ENCODE measurements around the gene LHX3. TPM values are rescaled to one million over a fixed set of nuclear protein-coding genes. Genes with fewer than 3 reads are reported as not detected.

LHX3 gene
- total RNA-seq, 1 donor from 2014 or later = not detected

DNA sequence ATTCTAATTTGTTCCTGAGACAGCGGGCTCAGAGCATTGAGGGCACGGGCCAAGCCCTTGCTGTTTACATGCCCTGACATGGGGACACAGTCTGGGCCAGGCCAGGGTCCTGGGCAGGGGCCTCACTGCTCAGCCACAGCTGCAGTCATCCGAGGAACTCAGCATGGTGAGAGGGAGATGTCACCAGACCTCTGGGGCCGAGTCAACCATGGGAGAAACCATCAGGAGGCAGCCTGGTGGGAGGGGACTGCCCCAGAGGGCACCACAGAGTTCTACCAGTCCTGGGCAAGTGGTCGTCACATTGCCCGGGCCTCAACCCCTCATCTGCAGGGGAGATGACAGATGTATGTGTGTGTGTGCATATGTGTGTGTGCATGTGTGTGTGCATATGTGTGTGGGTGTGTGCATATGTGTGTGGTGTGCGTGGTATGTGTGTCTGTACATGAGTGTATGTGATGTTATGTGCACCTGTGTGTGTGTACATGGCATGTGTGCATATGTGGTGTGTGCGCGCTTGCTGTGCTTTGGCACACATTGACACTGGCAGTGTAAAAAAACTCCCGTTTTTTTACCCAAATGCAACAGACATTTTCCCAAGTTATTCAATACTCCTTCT, 43.8 kb downstream of the LHX3 start:
- intact Hi-C loops (cut with DNase I) = no loop called here

DNA sequence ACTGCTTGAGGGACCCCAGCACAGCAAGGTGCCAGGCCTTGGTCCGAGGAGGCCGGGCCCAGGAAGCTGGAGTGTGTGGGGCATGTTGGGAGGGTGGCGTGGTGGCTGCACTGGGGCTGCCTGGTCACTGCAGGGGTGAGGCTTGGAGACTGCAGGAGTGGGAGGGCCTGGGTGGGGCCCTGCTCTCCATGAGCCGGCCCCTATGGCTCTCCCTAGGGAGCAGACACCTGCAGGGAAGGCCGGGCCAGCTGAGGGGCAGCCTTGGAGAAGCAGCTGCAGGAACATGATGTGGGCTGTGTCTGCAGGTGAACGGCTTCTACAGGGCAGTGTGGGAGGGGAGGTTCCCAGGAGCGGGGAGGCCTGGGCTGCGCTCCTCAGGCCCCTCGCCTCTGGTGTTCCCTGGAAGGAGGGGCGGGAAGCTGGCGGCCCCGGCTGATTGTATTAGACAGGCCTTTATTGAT, 44.5 kb downstream of the LHX3 start:
- DNase-seq (ENCODE audit: extremely low spot score in 2 of 2) = no peak
- no peak overlapping the region for H3K4me3 ChIP-seq
- H3K36me3 ChIP-seq = no peaks in the 10 kb centered on the region
- intact Hi-C loops (cut with DNase I) = no loop called here
- TF ChIP-seq POLR2A (IDR thresholded peaks at IDR 0.05) = no peak
- TF ChIP-seq POLR2AphosphoS5 (IDR thresholded peaks at IDR 0.05; ENCODE audit: insufficient read depth in 1 of 2, low read depth in 1 of 2) = no peak
- TF ChIP-seq, protein P1, sequence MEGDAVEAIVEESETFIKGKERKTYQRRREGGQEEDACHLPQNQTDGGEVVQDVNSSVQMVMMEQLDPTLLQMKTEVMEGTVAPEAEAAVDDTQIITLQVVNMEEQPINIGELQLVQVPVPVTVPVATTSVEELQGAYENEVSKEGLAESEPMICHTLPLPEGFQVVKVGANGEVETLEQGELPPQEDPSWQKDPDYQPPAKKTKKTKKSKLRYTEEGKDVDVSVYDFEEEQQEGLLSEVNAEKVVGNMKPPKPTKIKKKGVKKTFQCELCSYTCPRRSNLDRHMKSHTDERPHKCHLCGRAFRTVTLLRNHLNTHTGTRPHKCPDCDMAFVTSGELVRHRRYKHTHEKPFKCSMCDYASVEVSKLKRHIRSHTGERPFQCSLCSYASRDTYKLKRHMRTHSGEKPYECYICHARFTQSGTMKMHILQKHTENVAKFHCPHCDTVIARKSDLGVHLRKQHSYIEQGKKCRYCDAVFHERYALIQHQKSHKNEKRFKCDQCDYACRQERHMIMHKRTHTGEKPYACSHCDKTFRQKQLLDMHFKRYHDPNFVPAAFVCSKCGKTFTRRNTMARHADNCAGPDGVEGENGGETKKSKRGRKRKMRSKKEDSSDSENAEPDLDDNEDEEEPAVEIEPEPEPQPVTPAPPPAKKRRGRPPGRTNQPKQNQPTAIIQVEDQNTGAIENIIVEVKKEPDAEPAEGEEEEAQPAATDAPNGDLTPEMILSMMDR (IDR thresholded peaks at IDR 0.05) = no peak
- no peaks in the 10 kb centered on the region for H3K9me3 ChIP-seq
- no peaks in the 10 kb centered on the region for H3K4me1 ChIP-seq
- no peaks in the 10 kb centered on the region for H3K27me3 ChIP-seq
- no peak overlapping the region for H3K27ac ChIP-seq

More for the DNA sequence above, 43.8 kb downstream of the LHX3 start:
- no peak for TF ChIP-seq POLR2A (IDR thresholded peaks at IDR 0.05)
- TF ChIP-seq, protein P1 (IDR thresholded peaks at IDR 0.05) = no peak
- no peak for TF ChIP-seq POLR2AphosphoS5 (IDR thresholded peaks at IDR 0.05; ENCODE audit: insufficient read depth in 1 of 2, low read depth in 1 of 2)
- Histone ChIP-seq H3K4me3 (no peak overlapping the region), H3K4me1 (no peaks in the 10 kb centered on the region), H3K27me3 (no peaks in the 10 kb centered on the region), H3K27ac (no peak overlapping the region), H3K36me3 (no peaks in the 10 kb centered on the region), H3K9me3 (no peaks in the 10 kb centered on the region)
- no peak for DNase-seq (ENCODE audit: extremely low spot score in 2 of 2)

DNA sequence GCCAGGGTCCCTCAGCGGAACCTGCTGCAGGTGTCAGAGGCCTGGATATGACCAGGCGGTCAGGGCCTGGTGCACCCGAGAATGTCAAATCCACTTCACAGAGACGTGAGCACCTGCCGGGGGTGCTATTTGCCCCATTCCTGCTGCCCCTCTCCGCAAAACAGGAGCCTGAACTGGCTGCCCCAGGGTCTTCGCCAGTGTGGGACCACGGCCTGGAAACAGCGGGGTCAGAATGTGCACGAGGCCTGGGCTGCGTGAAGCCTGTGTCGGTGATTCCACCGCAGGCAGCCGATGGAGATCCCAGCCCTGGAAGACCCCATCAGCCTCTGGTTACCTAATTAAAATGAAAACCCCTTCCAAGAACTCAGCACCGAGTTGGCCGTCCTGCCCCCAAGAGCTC, 45.1 kb downstream of the LHX3 start:
- Histone ChIP-seq H3K27me3 (no peaks in the 10 kb centered on the region), H3K4me1 (no peaks in the 10 kb centered on the region), H3K36me3 (no peaks in the 10 kb centered on the region), H3K9me3 (no peaks in the 10 kb centered on the region), H3K27ac (no peak overlapping the region), H3K4me3 (no peak overlapping the region)
- no peak for DNase-seq (ENCODE audit: extremely low spot score in 2 of 2)
- TF ChIP-seq POLR2A (IDR thresholded peaks at IDR 0.05) (no peak), POLR2AphosphoS5 (IDR thresholded peaks at IDR 0.05; ENCODE audit: insufficient read depth in 1 of 2, low read depth in 1 of 2) (no peak)
- TF ChIP-seq, protein P1 (IDR thresholded peaks at IDR 0.05) = no peak
- intact Hi-C loops (cut with DNase I) = no loop called here

DNA sequence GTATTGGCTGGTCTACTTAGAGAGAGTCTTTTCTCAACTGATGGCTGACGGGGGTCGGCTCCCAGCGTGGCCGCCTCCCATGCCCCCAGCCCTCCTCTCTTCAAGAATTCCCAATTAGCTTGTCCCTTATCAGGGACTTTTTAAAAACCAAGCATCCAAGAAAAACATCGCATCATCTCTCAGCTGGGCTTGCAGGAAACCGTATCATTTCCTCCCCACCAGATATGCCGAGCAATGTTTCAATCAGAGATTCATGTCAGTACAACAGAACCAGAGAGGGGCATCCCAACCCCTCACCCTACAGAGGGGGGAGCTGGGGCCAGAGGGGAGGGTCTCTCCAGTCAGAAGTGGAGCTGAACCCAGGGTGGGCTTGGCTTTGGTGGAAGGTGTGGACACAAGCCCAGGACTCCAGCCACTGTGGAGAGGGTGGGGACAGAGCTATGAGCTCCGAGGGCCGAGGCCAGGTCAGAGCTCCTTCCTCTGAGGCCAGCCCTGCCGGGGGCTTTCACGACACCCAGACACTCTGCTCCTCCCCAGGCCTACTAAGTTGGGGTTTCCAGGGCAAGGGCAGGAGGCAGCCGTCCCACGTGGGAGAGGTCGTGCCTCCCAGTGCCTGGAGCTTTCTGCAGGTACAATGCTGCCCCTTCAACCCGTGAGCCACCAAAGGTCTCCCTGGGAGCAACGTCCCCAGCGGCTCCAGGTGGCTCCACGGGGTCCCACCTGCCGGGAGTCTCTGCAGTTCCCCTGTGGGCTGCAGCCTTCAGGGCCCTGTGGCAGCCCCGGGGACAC, 47.3 kb downstream of the LHX3 start:
- H3K27ac ChIP-seq = no peak overlapping the region
- H3K9me3 ChIP-seq = no peaks in the 10 kb centered on the region
- no peak for TF ChIP-seq POLR2A (IDR thresholded peaks at IDR 0.05)
- TF ChIP-seq, protein P1 (IDR thresholded peaks at IDR 0.05) = no peak
- TF ChIP-seq POLR2AphosphoS5 (IDR thresholded peaks at IDR 0.05; ENCODE audit: insufficient read depth in 1 of 2, low read depth in 1 of 2) = no peak
- no peaks in the 10 kb centered on the region for H3K4me1 ChIP-seq
- H3K36me3 ChIP-seq = no peaks in the 10 kb centered on the region
- no peak for DNase-seq (ENCODE audit: extremely low spot score in 2 of 2)
- no peak overlapping the region for H3K4me3 ChIP-seq
- H3K27me3 ChIP-seq = no peaks in the 10 kb centered on the region
- intact Hi-C loops (cut with DNase I) = no loop called here
